Choroid plexus epithelial cell (primary cell): Measurements from ENCODE around the gene FKRP.
"Not testable (repeated sequence)": the region's sequence is repeated elsewhere in the genome, so short reads cannot be mapped to it uniquely, and the experiment has no call there.

Experiments used
- DNase-seq: peaks from one replicate; pipeline ENCODE4 v3.0.0-alpha.2; 2010; ENCODE audit warnings: low read depth
- H3K4me3 ChIP-seq: 2 replicates; pipeline ENCODE4 v1.5.1; 2011; ENCODE audit warnings: low read depth, mild to moderate bottlenecking, control low read depth, low read length, moderate library complexity
- TF ChIP-seq, protein P1 (sequence below): conservative IDR thresholded peaks from 2 replicates; pipeline ENCODE4 v1.5.1; 2011; ENCODE audit warnings: low read depth, mild to moderate bottlenecking, control low read depth, inconsistent platforms, low read length, moderate library complexity

The FKRP gene

GRCh38 chr19:46802152-46802551 is 56.3 kb downstream of the FKRP start:
- no peak overlapping the region for H3K4me3 ChIP-seq
- TF ChIP-seq, protein P1, sequence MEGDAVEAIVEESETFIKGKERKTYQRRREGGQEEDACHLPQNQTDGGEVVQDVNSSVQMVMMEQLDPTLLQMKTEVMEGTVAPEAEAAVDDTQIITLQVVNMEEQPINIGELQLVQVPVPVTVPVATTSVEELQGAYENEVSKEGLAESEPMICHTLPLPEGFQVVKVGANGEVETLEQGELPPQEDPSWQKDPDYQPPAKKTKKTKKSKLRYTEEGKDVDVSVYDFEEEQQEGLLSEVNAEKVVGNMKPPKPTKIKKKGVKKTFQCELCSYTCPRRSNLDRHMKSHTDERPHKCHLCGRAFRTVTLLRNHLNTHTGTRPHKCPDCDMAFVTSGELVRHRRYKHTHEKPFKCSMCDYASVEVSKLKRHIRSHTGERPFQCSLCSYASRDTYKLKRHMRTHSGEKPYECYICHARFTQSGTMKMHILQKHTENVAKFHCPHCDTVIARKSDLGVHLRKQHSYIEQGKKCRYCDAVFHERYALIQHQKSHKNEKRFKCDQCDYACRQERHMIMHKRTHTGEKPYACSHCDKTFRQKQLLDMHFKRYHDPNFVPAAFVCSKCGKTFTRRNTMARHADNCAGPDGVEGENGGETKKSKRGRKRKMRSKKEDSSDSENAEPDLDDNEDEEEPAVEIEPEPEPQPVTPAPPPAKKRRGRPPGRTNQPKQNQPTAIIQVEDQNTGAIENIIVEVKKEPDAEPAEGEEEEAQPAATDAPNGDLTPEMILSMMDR: no peak
- no peak for DNase-seq

DNA sequence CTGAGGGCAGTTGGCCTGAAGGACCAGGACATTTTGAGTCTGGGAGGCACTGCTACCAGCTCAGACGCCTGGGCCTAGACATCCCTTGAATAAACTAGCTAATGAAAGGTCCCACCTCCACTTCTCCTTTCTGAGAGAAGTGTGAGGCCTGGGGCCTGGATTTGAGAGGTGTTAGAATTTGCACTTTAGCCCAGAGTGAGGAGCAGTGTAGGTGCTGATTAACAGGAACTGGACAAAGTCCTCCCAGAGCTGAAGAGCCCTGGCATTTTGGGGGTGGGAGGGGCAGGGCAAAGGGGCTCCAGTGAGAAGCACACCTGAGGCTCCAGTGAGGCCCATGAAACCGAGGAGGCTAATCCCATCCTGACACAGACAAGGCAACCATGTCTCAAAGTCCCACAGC is 57.7 kb downstream of the FKRP start:
- H3K4me3 ChIP-seq: no peak overlapping the region
- TF ChIP-seq, protein P1: no peak
- DNase-seq: no peak

- not testable (repeated sequence) for H3K4me3 ChIP-seq, DNase-seq
Measured at GRCh38 chr19:46804432-46804831, 58.6 kb downstream of the FKRP start.

- DNase-seq: no peak
- TF ChIP-seq, protein P1: no peak
- H3K4me3 ChIP-seq: no peak overlapping the region
Measured at GRCh38 chr19:46806656-46807055, 60.8 kb downstream of the FKRP start.
